H1 (cell line): ENCODE measurements around the gene ADAMTS9. TPM values are rescaled to one million over a fixed set of nuclear protein-coding genes. Genes with fewer than 3 reads are reported as not detected.

Experiments used
- CTCF ChIA-PET: fragments of 300-600 bp; sonication (Branson Sonifier 250); formaldehyde crosslinking; loops from one replicate; lab custom pipeline; 2021; ENCODE audit not compliant: partially characterized antibody; lab: Charles Lee
- POLR2A ChIA-PET: fragments of 300-600 bp; sonication (Branson Sonifier 250); formaldehyde crosslinking; loops from one replicate; lab custom pipeline; 2021; ENCODE audit warnings: inconsistent platforms; ENCODE audit not compliant: partially characterized antibody; lab: Charles Lee
- DNase-seq, 2 experiments: peaks; one replicate each; pipeline versions ENCODE4 v3.0.0 to v3.0.0-alpha.2; 2010 to 2022; ENCODE audit warnings: low spot score in 2 of 2, low read depth in 1 of 2, mixed read lengths in 1 of 2
- FAIRE-seq: peaks from 2 replicates; lab custom pipeline; 2011; peaks lifted over from hg19 to GRCh38; lab: Jason Lieb, UNC
- H2AFZ ChIP-seq: 2 replicates; pipeline ENCODE4 v1.8.1; 2012; ENCODE audit warnings: low read length, inconsistent platforms
- H2AK5ac ChIP-seq: 2 replicates; pipeline ENCODE4 v1.6.1; 2013; ENCODE audit warnings: low read depth, low read length
- H2BK120ac ChIP-seq: replicated peaks from 2 replicates; pipeline ENCODE3; 2013; ENCODE audit warnings: low read depth, low read length, inconsistent platforms
- H2BK12ac ChIP-seq: 2 replicates; pipeline ENCODE4 v1.6.1; 2013; ENCODE audit warnings: low read depth, low read length
- H2BK15ac ChIP-seq: 2 replicates; pipeline ENCODE4 v1.6.1; 2013; ENCODE audit warnings: low read length
- H2BK20ac ChIP-seq: 2 replicates; pipeline ENCODE4 v1.6.1; 2013; ENCODE audit warnings: low read length
- H2BK5ac ChIP-seq: 2 replicates; pipeline ENCODE4 v1.6.1; 2013; ENCODE audit warnings: low read depth, low read length
- H3K14ac ChIP-seq: 2 replicates; pipeline ENCODE4 v1.6.1; 2013; ENCODE audit warnings: inconsistent platforms; ENCODE audit not compliant: insufficient read length
- H3K18ac ChIP-seq: 2 replicates; pipeline ENCODE4 v1.6.1; 2013; ENCODE audit warnings: low read length; ENCODE audit errors: extremely low read depth
- H3K23ac ChIP-seq: 2 replicates; pipeline ENCODE4 v1.6.1; 2013; ENCODE audit warnings: inconsistent platforms; ENCODE audit not compliant: insufficient read length
- H3K23me2 ChIP-seq: 2 replicates; pipeline ENCODE4 v1.6.1; 2013; ENCODE audit warnings: low read depth, low read length
- H3K27ac ChIP-seq: 2 replicates; pipeline ENCODE4 v1.6.1; 2011; ENCODE audit warnings: low read depth, low read length, inconsistent platforms
- H3K27me3 ChIP-seq, 4 experiments: replicated peaks in 1 of 4; 1 replicate in 1 of 4; 2 replicates in 3 of 4; pipeline versions ENCODE4 v1.6.1 to v1.8.1; 2011 to 2013; ENCODE audit warnings: low read length in 3 of 4, mild to moderate bottlenecking in 3 of 4, inconsistent platforms in 2 of 4, mixed read lengths in 2 of 4, moderate library complexity in 1 of 4; ENCODE audit not compliant: control insufficient read depth in 3 of 4, insufficient read depth in 3 of 4; ENCODE audit errors: extremely low read depth in 1 of 4
- H3K36me3 ChIP-seq, 4 experiments: 2 replicates each; pipeline versions ENCODE4 v1.6.1 to v1.8.1; 2011 to 2013; ENCODE audit warnings: mild to moderate bottlenecking in 4 of 4, low read length in 3 of 4, moderate library complexity in 2 of 4, control low read depth in 1 of 4, inconsistent platforms in 1 of 4; ENCODE audit not compliant: insufficient read depth in 4 of 4, control insufficient read depth in 2 of 4
- H3K4ac ChIP-seq: replicated peaks from 2 replicates; pipeline ENCODE3; 2013; ENCODE audit warnings: low read length, low read depth, mixed read lengths, inconsistent platforms; ENCODE audit not compliant: insufficient read length
- H3K4me1 ChIP-seq, 4 experiments: replicated peaks in 1 of 4; 1 replicate in 1 of 4; 2 replicates in 3 of 4; pipeline versions ENCODE4 v1.6.1 to v1.8.1; 2011 to 2013; ENCODE audit warnings: low read length in 3 of 4, inconsistent platforms in 2 of 4, mixed read lengths in 1 of 4; ENCODE audit not compliant: insufficient read depth in 4 of 4, control insufficient read depth in 3 of 4
- H3K4me2 ChIP-seq, 2 experiments: 2 replicates each; pipeline versions ENCODE4 v1.6.1 to v1.8.1; 2011 to 2013; ENCODE audit warnings: low read depth in 2 of 2, low read length in 2 of 2, control low read depth in 1 of 2, inconsistent platforms in 1 of 2, mild to moderate bottlenecking in 1 of 2; ENCODE audit not compliant: insufficient read depth in 1 of 2
- H3K4me3 ChIP-seq, 4 experiments: fragments of 200-600, 300-600 bp in 1 of 4; sonication (generic), shearing (Covaris generic), sonication (Bioruptor Twin) in 1 of 4; 2 replicates each; pipeline versions ENCODE4 v1.5.1 to v1.8.1; 2011 to 2016; ENCODE audit warnings: low read length in 4 of 4, low read depth in 3 of 4, control low read depth in 2 of 4, inconsistent platforms in 2 of 4, mild to moderate bottlenecking in 2 of 4, mixed read lengths in 1 of 4, moderate library complexity in 1 of 4; ENCODE audit not compliant: insufficient read depth in 2 of 4; ENCODE audit errors: extremely low read depth in 1 of 4
- H3K56ac ChIP-seq: replicated peaks from 2 replicates; pipeline ENCODE3; 2013; ENCODE audit warnings: low read depth, mild to moderate bottlenecking, mixed read lengths, low read length, inconsistent platforms; ENCODE audit not compliant: insufficient read length
- H3K79me1 ChIP-seq: 2 replicates; pipeline ENCODE4 v1.6.1; 2013; ENCODE audit warnings: low read depth, low read length, control low read depth
- H3K79me2 ChIP-seq, 2 experiments: 2 replicates each; pipeline versions ENCODE4 v1.6.1 to v1.8.1; 2012 to 2013; ENCODE audit warnings: low read length in 2 of 2, mild to moderate bottlenecking in 2 of 2, inconsistent platforms in 1 of 2; ENCODE audit not compliant: insufficient read depth in 2 of 2, control insufficient read depth in 1 of 2
- H3K9ac ChIP-seq, 4 experiments: replicated peaks in 1 of 4; 1 replicate in 1 of 4; 2 replicates in 3 of 4; pipeline versions ENCODE4 v1.6.1 to v1.8.1; 2011 to 2013; ENCODE audit warnings: low read depth in 3 of 4, low read length in 3 of 4, control low read depth in 2 of 4, mild to moderate bottlenecking in 2 of 4, moderate library complexity in 2 of 4, inconsistent platforms in 1 of 4; ENCODE audit errors: extremely low read depth in 1 of 4
- H3K9me3 ChIP-seq, 2 experiments: 2 replicates each; pipeline versions ENCODE4 v1.6.1 to v1.8.1; 2012 to 2013; ENCODE audit warnings: mild to moderate bottlenecking in 2 of 2, moderate library complexity in 2 of 2, control low read depth in 1 of 2, inconsistent platforms in 1 of 2, low read depth in 1 of 2, low read length in 1 of 2, mixed read lengths in 1 of 2; ENCODE audit not compliant: insufficient read depth in 2 of 2
- H4K20me1 ChIP-seq, 2 experiments: replicated peaks in 1 of 2; 2 replicates each; pipeline versions ENCODE3 to v1.8.1; 2011 to 2013; ENCODE audit warnings: inconsistent platforms in 2 of 2, low read length in 2 of 2, mild to moderate bottlenecking in 1 of 2; ENCODE audit not compliant: insufficient read depth in 2 of 2, control insufficient read depth in 1 of 2
- H4K5ac ChIP-seq: 2 replicates; pipeline ENCODE4 v1.6.1; 2013; ENCODE audit warnings: low read length, low read depth, mixed read lengths, inconsistent platforms; ENCODE audit not compliant: insufficient read length
- H4K8ac ChIP-seq: 2 replicates; pipeline ENCODE4 v1.8.0; 2013; ENCODE audit warnings: mild to moderate bottlenecking, moderate library complexity, low read length, inconsistent platforms; ENCODE audit not compliant: insufficient read depth; ENCODE audit errors: extremely low read depth
- H4K91ac ChIP-seq: replicated peaks from 2 replicates; pipeline ENCODE3; 2013; ENCODE audit warnings: low read length, mixed read lengths, inconsistent platforms; ENCODE audit not compliant: insufficient read length
- BACH1 ChIP-seq: IDR thresholded peaks from 2 replicates; pipeline ENCODE4 v1.6.1; 2012; ENCODE audit warnings: low read length, improper control_type of control experiment
- JUN ChIP-seq: IDR thresholded peaks from 2 replicates; pipeline ENCODE4 v1.6.1; 2011; ENCODE audit warnings: low read depth, mild to moderate bottlenecking, improper control_type of control experiment, low read length
- KDM1A ChIP-seq: fragments of 200-600, 300-600 bp; sonication (generic); IDR thresholded peaks from 2 replicates; pipeline ENCODE4 v1.7.1; 2016; ENCODE audit warnings: mild to moderate bottlenecking, low read length, borderline replicate concordance
- RFX5 ChIP-seq: IDR thresholded peaks from 2 replicates; pipeline ENCODE4 v1.6.1; 2011; ENCODE audit warnings: low read depth, low read length, improper control_type of control experiment, borderline replicate concordance
- SAP30 ChIP-seq: fragments of 300-600 bp; sonication (generic); IDR thresholded peaks from 2 replicates; pipeline ENCODE4 v1.7.1; 2012; ENCODE audit warnings: low read length, moderate library complexity, mild to moderate bottlenecking, inconsistent platforms; ENCODE audit not compliant: insufficient read depth, insufficient replicate concordance
- TAF1 ChIP-seq: IDR thresholded peaks from 2 replicates; pipeline ENCODE4 v1.6.1; 2011; ENCODE audit warnings: mild to moderate bottlenecking, low read depth, low read length
- WGBS, 2 experiments: shearing (Covaris generic) in 1 of 2; methylation state at CpG; one replicate each; pipeline versions ENCODE4 v1.1.6 to v1.1.7; 2013 to 2015; ENCODE audit warnings: low lambda C conversion rate in 2 of 2, mixed read lengths in 2 of 2, inconsistent platforms in 1 of 2, low coverage in 1 of 2, missing lambda C conversion rate in 1 of 2; ENCODE audit not compliant: insufficient replicate concordance in 2 of 2, insufficient coverage in 1 of 2, insufficient read length in 1 of 2; ENCODE audit errors: extremely low coverage in 1 of 2, missing lambda C conversion rate in 1 of 2; 5-methylcytosine and 5-hydroxymethylcytosine counted together
- polyA plus RNA-seq, 7 experiments: library from polyadenylated mRNA; depleted of rRNA in 3 of 7; stranded (reverse) in 5 of 7; unstranded in 2 of 7; fragments of >200 nt in 5 of 7; fragments of 200-250 nt in 2 of 7; gene quantifications; 1 replicate in 5 of 7; 2 replicates in 1 of 7; 4 replicates in 1 of 7; pipeline versions ENCODE4 v1.2.1 to v1.2.3, GENCODE V29; 2011 to 2013; ENCODE audit warnings: missing spikeins in 2 of 7, mixed read lengths in 2 of 7
- total RNA-seq: library from RNA; stranded (reverse); fragmentation: NEBNext Ultra II Directional; extraction: Animal tissue kit (Norgen Biotek cat#: 25700); gene quantifications from 2 replicates; pipeline ENCODE4 v1.2.1, GENCODE V29; 2021
- TF ChIP-seq, protein P1 (sequence below), 3 experiments: IDR thresholded peaks; 1 replicate in 2 of 3; 2 replicates in 1 of 3; pipeline versions ENCODE4 v1.5.1 to v1.6.1; 2011; ENCODE audit warnings: low read length in 3 of 3, mild to moderate bottlenecking in 3 of 3, inconsistent platforms in 2 of 3, low read depth in 1 of 3, moderate library complexity in 1 of 3; ENCODE audit not compliant: insufficient read depth in 1 of 3; ENCODE audit errors: control extremely low read depth in 1 of 3
- TF ChIP-seq, protein P2 (sequence below): IDR thresholded peaks from 2 replicates; pipeline ENCODE4 v1.6.1; 2011; ENCODE audit warnings: low read length, improper control_type of control experiment

ADAMTS9 gene
- total and polyA plus RNA-seq, 2 of the 8 experiments (the other 6 are each of a cell fraction or from before 2014, with no cell fraction given), result 0.20 to 0.41 TPM

DNA sequence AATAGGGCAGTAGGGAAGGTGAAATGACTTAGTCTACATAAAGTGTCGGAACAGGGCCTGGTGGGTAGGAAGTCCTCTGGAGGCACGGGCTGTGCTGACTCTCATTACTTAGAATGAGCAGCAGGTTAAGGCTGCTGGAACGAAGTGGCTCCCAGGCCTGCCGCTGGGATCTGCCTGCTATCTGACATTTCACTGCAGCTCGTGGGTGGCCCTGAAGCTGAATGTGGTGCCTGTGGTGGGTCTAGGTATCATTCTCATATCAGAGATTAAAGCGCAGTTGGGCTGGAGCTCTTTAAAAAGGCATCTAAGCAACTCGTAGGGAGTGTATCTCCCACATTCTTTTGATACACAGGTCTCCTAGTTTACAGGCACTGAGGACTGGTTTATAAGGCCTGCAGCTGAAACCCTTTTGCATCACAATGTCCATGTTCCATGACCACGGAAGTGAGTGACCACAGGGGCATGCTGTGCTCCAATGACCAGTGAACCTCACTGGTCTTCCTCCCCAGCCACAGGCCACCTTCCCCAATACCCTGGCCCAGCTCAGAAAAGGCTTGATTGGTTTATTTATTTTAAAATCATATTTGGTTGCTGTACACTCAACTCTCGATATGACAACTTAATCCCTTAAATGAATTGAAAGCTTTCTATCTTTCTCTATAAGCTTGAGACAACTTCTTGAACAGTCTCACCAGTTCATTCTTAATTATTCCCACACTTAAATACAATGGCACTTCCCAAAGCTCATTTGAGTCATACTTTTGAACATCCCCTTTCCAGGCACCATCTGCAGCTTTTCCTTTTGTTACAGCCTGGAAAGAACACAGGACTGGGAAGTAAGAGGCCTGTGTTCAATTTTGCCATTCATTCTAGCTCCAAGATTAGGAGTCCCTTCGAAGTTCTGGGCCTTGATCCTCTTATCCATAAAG lies 19.0 kb downstream of the ADAMTS9 start:
- H4K5ac ChIP-seq, result no peak overlapping the region
- H2BK5ac ChIP-seq, result no peak overlapping the region
- H3K23ac ChIP-seq, result no peak overlapping the region
- H2BK120ac ChIP-seq, result no peak overlapping the region
- no peak for FAIRE-seq
- no peak overlapping the region for H2BK15ac ChIP-seq
- no peaks in the 10 kb centered on the region for H3K79me2 ChIP-seq
- no peak overlapping the region for H2AFZ ChIP-seq
- no peaks in the 10 kb centered on the region for H4K20me1 ChIP-seq
- no peak overlapping the region for H2BK12ac ChIP-seq
- H3K27ac ChIP-seq, result no peak overlapping the region
- no peak overlapping the region for H4K91ac ChIP-seq
- H3K4me3 ChIP-seq, result no peak overlapping the region
- ChIA-PET CTCF (interaction anchor here (0.9 to 2.2 kb wide), 9 partner anchors 9 to 502 kb away, joined by 3 to 10 read pairs (median 3); no protein-coding TSS in a partner anchor), POLR2A (interaction anchor here (1.1 kb wide), 1 partner anchor 20 kb away, joined by 3 read pairs; no protein-coding TSS in a partner anchor)
- H3K79me1 ChIP-seq, result no peaks in the 10 kb centered on the region
- no peak for DNase-seq
- no peak overlapping the region for H3K4me2 ChIP-seq
- no peaks in the 10 kb centered on the region for H3K27me3 ChIP-seq
- H3K9me3 ChIP-seq, result no peaks in the 10 kb centered on the region
- no peak overlapping the region for H4K8ac ChIP-seq
- no peak overlapping the region for H2BK20ac ChIP-seq
- no peak overlapping the region for H3K56ac ChIP-seq
- no peaks in the 10 kb centered on the region for H3K36me3 ChIP-seq
- WGBS, 2 experiments, result 71% methylated on average over 10 of the region's 10 CpGs; no CpG with 5 or more reads in 1 of the 2 experiments
- peaks cover 0 to 3% (median 2%) of the 10 kb centered on the region in 4 experiments; a peak in 1 of 7 replicates for H3K4me1 ChIP-seq
- no peak overlapping the region for H2AK5ac ChIP-seq
- no peaks in the 10 kb centered on the region for H3K23me2 ChIP-seq
- H3K9ac ChIP-seq, result no peak overlapping the region
- no peak overlapping the region for H3K18ac ChIP-seq
- H3K4ac ChIP-seq, result no peak overlapping the region
- no peak overlapping the region for H3K14ac ChIP-seq
- no peak for TF ChIP-seq SAP30
- no peak for TF ChIP-seq RFX5
- TF ChIP-seq TAF1, result no peak
- TF ChIP-seq, protein P1, sequence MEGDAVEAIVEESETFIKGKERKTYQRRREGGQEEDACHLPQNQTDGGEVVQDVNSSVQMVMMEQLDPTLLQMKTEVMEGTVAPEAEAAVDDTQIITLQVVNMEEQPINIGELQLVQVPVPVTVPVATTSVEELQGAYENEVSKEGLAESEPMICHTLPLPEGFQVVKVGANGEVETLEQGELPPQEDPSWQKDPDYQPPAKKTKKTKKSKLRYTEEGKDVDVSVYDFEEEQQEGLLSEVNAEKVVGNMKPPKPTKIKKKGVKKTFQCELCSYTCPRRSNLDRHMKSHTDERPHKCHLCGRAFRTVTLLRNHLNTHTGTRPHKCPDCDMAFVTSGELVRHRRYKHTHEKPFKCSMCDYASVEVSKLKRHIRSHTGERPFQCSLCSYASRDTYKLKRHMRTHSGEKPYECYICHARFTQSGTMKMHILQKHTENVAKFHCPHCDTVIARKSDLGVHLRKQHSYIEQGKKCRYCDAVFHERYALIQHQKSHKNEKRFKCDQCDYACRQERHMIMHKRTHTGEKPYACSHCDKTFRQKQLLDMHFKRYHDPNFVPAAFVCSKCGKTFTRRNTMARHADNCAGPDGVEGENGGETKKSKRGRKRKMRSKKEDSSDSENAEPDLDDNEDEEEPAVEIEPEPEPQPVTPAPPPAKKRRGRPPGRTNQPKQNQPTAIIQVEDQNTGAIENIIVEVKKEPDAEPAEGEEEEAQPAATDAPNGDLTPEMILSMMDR (IDR thresholded peaks at IDR 0.05; ENCODE audit: control extremely low read depth in 1 of 3, insufficient read depth in 1 of 3, low read depth in 1 of 3, low read length in 3 of 3), result no peak
- no peak for TF ChIP-seq BACH1
- TF ChIP-seq, protein P2, sequence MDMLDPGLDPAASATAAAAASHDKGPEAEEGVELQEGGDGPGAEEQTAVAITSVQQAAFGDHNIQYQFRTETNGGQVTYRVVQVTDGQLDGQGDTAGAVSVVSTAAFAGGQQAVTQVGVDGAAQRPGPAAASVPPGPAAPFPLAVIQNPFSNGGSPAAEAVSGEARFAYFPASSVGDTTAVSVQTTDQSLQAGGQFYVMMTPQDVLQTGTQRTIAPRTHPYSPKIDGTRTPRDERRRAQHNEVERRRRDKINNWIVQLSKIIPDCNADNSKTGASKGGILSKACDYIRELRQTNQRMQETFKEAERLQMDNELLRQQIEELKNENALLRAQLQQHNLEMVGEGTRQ, result no peak
- TF ChIP-seq KDM1A, result no peak
- TF ChIP-seq JUN, result no peak
